Loucy (cell line): ENCODE data around the gene OR52L1.

Experiments used
- H2AFZ ChIP-seq: fragments of 200-600 bp; sonication (generic); 2 replicates; pipeline ENCODE4 v1.6.0; 2016; ENCODE audit warnings: antibody characterized with exemption, mild to moderate bottlenecking, low read length, moderate library complexity
- H3F3A ChIP-seq: fragments of 200-600 bp; 2 replicates; pipeline ENCODE4 v1.6.0; 2016; ENCODE audit warnings: antibody characterized with exemption, low read depth, mild to moderate bottlenecking
- H3K27me3 ChIP-seq: fragments of 200-600 bp; sonication (generic); 2 replicates; pipeline ENCODE4 v1.6.1; 2014; ENCODE audit warnings: low read length, mild to moderate bottlenecking; ENCODE audit not compliant: insufficient read depth, poor library complexity, severe bottlenecking
- H3K36me3 ChIP-seq: fragments of 200-600 bp; sonication (generic); 2 replicates; pipeline ENCODE4 v1.6.1; 2016; ENCODE audit warnings: low read length; ENCODE audit not compliant: insufficient read depth
- H3K4me1 ChIP-seq: fragments of 200-600 bp; sonication (generic); 2 replicates; pipeline ENCODE4 v1.5.1; 2014; ENCODE audit warnings: low read length, mild to moderate bottlenecking; ENCODE audit not compliant: insufficient read depth, poor library complexity, severe bottlenecking
- H3K4me2 ChIP-seq: fragments of 200-600 bp; sonication (generic); 2 replicates; pipeline ENCODE4 v1.6.0; 2014; ENCODE audit warnings: antibody characterized with exemption, low read length, low read depth, mild to moderate bottlenecking; ENCODE audit not compliant: poor library complexity, severe bottlenecking
- H3K4me3 ChIP-seq: fragments of 200-600 bp; sonication (generic); 2 replicates; pipeline ENCODE4 v1.5.1; 2014; ENCODE audit warnings: low read length, mild to moderate bottlenecking, mixed read lengths; ENCODE audit not compliant: poor library complexity, severe bottlenecking
- H3K79me2 ChIP-seq: fragments of 200-600 bp; sonication (generic); 2 replicates; pipeline ENCODE4 v1.6.1; 2014; ENCODE audit warnings: low read length; ENCODE audit not compliant: insufficient read depth
- H3K9ac ChIP-seq: fragments of 200-600 bp; sonication (generic); 2 replicates; pipeline ENCODE4 v1.6.0; 2014; ENCODE audit warnings: mild to moderate bottlenecking, low read depth, low read length, moderate library complexity; ENCODE audit not compliant: poor library complexity, severe bottlenecking
- H3K9me2 ChIP-seq: fragments of 200-600 bp; sonication (generic); replicated peaks from 2 replicates; pipeline ENCODE4 v1.6.1; 2016; ENCODE audit warnings: low read depth, low read length, mixed read lengths
- H3K9me3 ChIP-seq: fragments of 200-600 bp; sonication (generic); 2 replicates; pipeline ENCODE4 v1.6.1; 2014; ENCODE audit warnings: mild to moderate bottlenecking, antibody characterized with exemption, low read length, low read depth; ENCODE audit not compliant: insufficient read depth
- H4K20me1 ChIP-seq: fragments of 200-600 bp; sonication (generic); 2 replicates; pipeline ENCODE4 v1.6.0; 2014; ENCODE audit warnings: antibody characterized with exemption, low read length, mild to moderate bottlenecking; ENCODE audit not compliant: insufficient read depth, poor library complexity, severe bottlenecking
- CTCF ChIP-seq: fragments of 200-600 bp; sonication (generic); conservative IDR thresholded peaks from 2 replicates; pipeline ENCODE4 v1.5.1; 2014; ENCODE audit warnings: mild to moderate bottlenecking, antibody characterized with exemption, low read length
- EZH2phosphoT487 ChIP-seq: fragments of 200-600 bp; IDR thresholded peaks from 2 replicates; pipeline ENCODE4 v1.6.1; 2018; ENCODE audit warnings: antibody characterized with exemption, mild to moderate bottlenecking, moderate library complexity, borderline replicate concordance

The OR52L1 gene

DNA sequence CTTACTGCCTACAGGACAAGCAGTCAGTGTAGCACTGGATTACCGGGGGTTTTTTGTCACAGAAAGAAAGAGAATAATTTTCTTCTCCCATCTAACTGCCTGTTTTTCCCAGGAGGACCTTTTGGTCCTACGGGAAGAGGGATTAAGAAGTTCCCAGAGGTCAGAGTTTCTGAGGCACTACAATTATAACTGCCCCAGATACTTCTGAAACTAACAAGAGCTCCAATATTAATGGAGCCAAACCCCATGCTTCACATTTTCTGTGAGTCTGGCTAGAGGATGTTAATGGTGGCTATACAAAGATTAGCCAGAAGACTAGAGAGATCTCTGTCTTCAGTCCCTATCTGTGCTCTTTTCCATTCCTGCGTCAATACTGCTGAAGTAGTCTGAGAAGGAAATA, 44.8 kb downstream of the OR52L1 start, which contains the start of gene OR56A3:
TSS of gene OR56A3 (plus strand) at position 301 of the 400 bp plus-strand sequence. CDS start 5,096 bp downstream, outside the sequence.
- H3K4me2 ChIP-seq: no peak within 1 kb of the TSS
- H3K36me3 ChIP-seq: no peaks in the 10 kb centered on the region
- H4K20me1 ChIP-seq: no peaks in the 10 kb centered on the region
- H3F3A ChIP-seq: no peaks in the 10 kb centered on the region
- H2AFZ ChIP-seq: no peak within 1 kb of the TSS
- no peak within 1 kb of the TSS for H3K9ac ChIP-seq
- H3K27me3 ChIP-seq: no peaks in the 10 kb centered on the region
- no peak within 1 kb of the TSS for H3K4me3 ChIP-seq
- no peaks in the 10 kb centered on the region for H3K4me1 ChIP-seq
- H3K9me2 ChIP-seq: no peaks in the 10 kb centered on the region
- H3K9me3 ChIP-seq: no peaks in the 10 kb centered on the region
- no peaks in the 10 kb centered on the region for H3K79me2 ChIP-seq
- TF ChIP-seq CTCF: no peak
- no peak for TF ChIP-seq EZH2phosphoT487

DNA sequence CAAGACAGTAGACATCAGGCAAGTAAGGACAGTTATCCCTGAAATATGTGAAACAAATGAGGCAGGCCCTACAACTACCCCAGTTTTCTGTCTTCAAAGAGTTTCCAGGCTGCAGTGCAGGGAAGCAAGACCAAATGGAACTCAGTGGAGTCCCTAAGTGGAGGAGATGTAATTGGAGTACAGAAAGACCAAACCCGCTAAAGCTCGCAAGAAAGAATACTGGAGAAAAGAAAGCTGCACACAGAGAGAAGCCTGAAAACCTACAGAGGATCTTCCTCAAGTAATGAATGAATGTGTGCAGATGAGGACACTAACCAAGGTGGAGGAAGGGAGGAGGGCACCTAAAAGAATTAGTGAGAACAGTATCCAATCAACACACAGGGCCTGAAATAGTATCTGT, 46.0 kb downstream of the OR52L1 start:
- Histone ChIP-seq H3F3A (no peaks in the 10 kb centered on the region), H3K9me3 (no peaks in the 10 kb centered on the region), H4K20me1 (no peaks in the 10 kb centered on the region), H3K27me3 (no peaks in the 10 kb centered on the region), H3K9ac (no peak overlapping the region), H3K79me2 (no peaks in the 10 kb centered on the region), H3K4me3 (no peak overlapping the region), H3K9me2 (no peaks in the 10 kb centered on the region), H2AFZ (no peak overlapping the region), H3K4me1 (no peaks in the 10 kb centered on the region), H3K4me2 (no peak overlapping the region), H3K36me3 (no peaks in the 10 kb centered on the region)
- TF ChIP-seq CTCF (no peak), EZH2phosphoT487 (no peak)

DNA sequence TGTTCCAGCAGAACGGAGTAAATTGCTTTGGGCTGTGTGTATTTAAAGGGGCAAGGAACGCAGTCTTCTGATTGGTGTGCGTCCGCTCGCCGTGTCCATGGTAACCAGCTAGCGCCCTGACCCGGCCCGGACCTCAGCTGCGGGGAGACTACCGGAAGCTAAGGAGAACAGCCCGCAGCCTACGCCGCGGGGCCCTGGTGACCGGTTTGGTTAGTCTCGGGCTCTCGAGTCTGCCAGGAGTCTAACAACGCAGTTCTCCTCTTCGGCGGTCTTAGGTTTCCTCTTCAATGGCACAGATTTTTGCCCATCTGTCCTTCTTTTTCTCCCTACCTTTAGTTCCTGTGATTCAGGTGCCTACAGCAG, 48.2 kb downstream of the OR52L1 start:
- H3K27me3 ChIP-seq: no peaks in the 10 kb centered on the region
- H4K20me1 ChIP-seq: no peaks in the 10 kb centered on the region
- no peaks in the 10 kb centered on the region for H3F3A ChIP-seq
- H2AFZ ChIP-seq: no peak overlapping the region
- no peaks in the 10 kb centered on the region for H3K4me1 ChIP-seq
- H3K4me2 ChIP-seq: no peak overlapping the region
- H3K9ac ChIP-seq: no peak overlapping the region
- TF ChIP-seq CTCF (no peak), EZH2phosphoT487 (no peak)
- H3K79me2 ChIP-seq: no peaks in the 10 kb centered on the region
- H3K4me3 ChIP-seq: no peak overlapping the region
- H3K9me2 ChIP-seq: no peaks in the 10 kb centered on the region
- H3K9me3 ChIP-seq: no peaks in the 10 kb centered on the region
- no peaks in the 10 kb centered on the region for H3K36me3 ChIP-seq
